Ascending aorta (tissue), 2 donors: ENCODE measurements around the gene DHRS1. TPM values are rescaled to one million over a fixed set of nuclear protein-coding genes. Genes with fewer than 3 reads are reported as not detected.
A peak's percentile ranks its signal among the peaks of the same experiment; 100 is the strongest.

Source experiments
- DNase-seq, 2 donors: peaks; one replicate each; pipeline ENCODE4 v3.0.0-alpha.2; 2019; ENCODE audit warnings: low spot score in 2 of 2
- H3K27ac ChIP-seq, 2 donors: fragments of 200-600 bp; sonication (generic); one replicate each; pipeline ENCODE4 v1.5.1; 2016 to 2017; ENCODE audit warnings: mild to moderate bottlenecking in 1 of 2
- H3K27me3 ChIP-seq: fragments of 200-600 bp; sonication (generic); one replicate; pipeline ENCODE4 v1.5.1; 2017
- H3K36me3 ChIP-seq, 2 donors: fragments of 200-600 bp; sonication (generic); one replicate each; pipeline ENCODE4 v1.5.1; 2016
- H3K4me1 ChIP-seq, 2 donors: fragments of 200-600 bp; sonication (generic); one replicate each; pipeline ENCODE4 v1.5.1; 2016 to 2017; ENCODE audit warnings: mild to moderate bottlenecking in 1 of 2
- H3K4me3 ChIP-seq, 2 donors: fragments of 200-600 bp; sonication (generic); one replicate each; pipeline ENCODE4 v1.5.1; 2016 to 2017; ENCODE audit warnings: mild to moderate bottlenecking in 1 of 2
- H3K9me3 ChIP-seq, 2 donors: fragments of 200-600 bp; sonication (generic); one replicate each; pipeline ENCODE4 v1.5.1; 2016
- intact Hi-C: fragments of 100-400 bp; cut with DNase I; formaldehyde crosslinking; loops from one replicate; pipeline ENCODE4 v1.15.1; 2023
- total RNA-seq: library from RNA; depleted of rRNA; stranded (reverse); fragments of >200 nt; gene quantifications from one replicate; pipeline ENCODE4 v1.1.0, GENCODE V29; 2016
- TF ChIP-seq, protein P1 (sequence below), 3 experiments: fragments of 200-600 bp in 2 of 3; fragments of 450-650 bp in 1 of 3; sonication (generic) in 2 of 3; IDR thresholded peaks; one replicate each; pipeline ENCODE4 v1.5.1; 2016 to 2019; ENCODE audit warnings: antibody characterized with exemption in 3 of 3, mild to moderate bottlenecking in 1 of 3, moderate library complexity in 1 of 3

DHRS1 gene
- total RNA-seq, 1 donor from 2014 or later = 100 TPM

DNA sequence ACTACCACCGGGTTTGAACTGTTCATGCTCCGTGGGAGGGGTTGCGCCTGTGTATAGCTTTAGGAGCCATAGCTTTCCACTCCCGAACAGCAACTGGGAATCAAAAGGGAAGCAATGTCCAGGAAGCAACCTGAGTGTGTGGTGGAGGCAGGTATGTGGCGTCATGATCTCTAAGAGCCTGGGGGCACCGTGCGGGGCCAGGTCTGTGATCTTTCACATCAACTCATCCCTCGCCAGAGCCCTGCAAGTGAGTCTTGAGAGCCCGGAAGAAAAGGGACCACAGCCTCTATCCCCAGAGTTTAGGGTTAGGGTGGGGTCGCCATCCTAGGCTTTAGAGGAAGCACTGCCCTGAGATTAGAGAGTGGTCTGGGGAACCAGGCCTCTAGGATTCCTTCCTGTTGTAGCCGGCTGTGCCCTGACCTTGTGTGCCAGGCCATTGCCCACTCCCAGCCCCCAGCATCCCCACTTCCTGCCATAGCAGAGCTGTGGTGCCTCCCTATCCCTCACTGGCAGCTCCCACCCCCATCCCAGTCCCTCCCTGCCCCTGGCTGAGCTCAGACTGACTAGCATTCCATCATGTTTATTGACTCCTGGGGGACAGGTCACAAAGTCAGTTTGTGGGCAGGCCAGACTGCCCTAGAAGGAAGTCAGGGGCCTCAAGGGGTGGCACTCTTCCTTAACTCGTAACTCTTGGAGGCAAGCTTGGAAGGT lies 36.0 kb upstream of the DHRS1 start:
- DNase-seq = no peak
- TF ChIP-seq, protein P1, sequence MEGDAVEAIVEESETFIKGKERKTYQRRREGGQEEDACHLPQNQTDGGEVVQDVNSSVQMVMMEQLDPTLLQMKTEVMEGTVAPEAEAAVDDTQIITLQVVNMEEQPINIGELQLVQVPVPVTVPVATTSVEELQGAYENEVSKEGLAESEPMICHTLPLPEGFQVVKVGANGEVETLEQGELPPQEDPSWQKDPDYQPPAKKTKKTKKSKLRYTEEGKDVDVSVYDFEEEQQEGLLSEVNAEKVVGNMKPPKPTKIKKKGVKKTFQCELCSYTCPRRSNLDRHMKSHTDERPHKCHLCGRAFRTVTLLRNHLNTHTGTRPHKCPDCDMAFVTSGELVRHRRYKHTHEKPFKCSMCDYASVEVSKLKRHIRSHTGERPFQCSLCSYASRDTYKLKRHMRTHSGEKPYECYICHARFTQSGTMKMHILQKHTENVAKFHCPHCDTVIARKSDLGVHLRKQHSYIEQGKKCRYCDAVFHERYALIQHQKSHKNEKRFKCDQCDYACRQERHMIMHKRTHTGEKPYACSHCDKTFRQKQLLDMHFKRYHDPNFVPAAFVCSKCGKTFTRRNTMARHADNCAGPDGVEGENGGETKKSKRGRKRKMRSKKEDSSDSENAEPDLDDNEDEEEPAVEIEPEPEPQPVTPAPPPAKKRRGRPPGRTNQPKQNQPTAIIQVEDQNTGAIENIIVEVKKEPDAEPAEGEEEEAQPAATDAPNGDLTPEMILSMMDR (IDR thresholded peaks at IDR 0.05) = no peak
- Histone ChIP-seq H3K27me3 (peaks cover 12% of the 10 kb centered on the region), H3K4me1 (peaks cover 7 to 20% of the 10 kb centered on the region in 2 donors), H3K4me3 (no peak overlapping the region), H3K36me3 (no peaks in the 10 kb centered on the region), H3K9me3 (no peaks in the 10 kb centered on the region), H3K27ac (no peak overlapping the region)
- intact Hi-C loops = no loop called here

DNA sequence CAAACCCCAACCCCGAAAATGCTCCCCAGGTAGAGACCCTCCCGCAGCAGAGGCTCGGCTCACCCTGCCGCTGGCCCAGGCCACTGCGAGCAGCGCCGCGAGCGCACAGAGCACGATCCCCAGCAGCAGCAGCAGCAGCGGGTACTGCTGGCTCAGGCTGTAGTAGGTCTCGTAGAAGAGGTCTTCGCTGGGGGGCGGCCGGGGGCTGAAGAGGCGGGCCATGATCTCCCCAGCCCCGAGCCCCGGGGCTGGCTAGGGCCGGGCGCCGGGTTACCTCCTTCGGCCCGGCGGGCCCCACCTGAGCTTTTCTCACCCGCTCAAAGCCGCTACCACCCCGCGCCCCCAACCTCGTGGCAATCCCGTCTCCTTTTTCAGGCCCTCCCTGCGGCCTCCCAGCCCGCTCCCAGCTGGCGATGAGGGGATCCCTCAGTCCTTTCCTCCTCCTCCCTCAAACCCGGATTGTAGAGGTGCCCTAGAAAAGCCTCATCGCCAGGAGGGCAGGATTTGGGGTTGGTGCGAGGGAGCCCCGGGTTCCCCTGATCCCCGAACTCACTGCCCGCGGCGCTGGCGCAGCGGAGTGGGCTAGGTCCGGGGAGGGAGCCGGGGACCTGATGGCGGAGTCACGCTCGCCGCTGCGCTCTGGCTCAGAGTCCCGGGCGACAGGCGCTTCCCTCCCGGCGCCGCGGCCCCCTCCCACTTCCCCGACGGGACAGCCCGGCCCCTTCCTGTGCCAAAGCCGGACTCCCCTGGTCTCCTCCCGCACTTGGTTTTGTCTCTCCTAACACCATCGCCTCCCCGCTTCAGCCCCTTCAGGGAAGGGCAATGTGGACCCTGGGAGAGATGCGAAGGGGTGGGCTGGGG lies 35.1 kb upstream of the DHRS1 start, which contains the start of gene ADCY4:
Gene ADCY4 (minus strand): TSS at position 641 of the 861 bp plus-strand sequence. CDS start 419 bp downstream, at position 222.
- Histone ChIP-seq H3K4me1 (peaks cover 7 to 20% of the 10 kb centered on the region in 2 donors), H3K27me3 (peaks cover 12% of the 10 kb centered on the region), H3K36me3 (no peaks in the 10 kb centered on the region), H3K27ac (peak within 1 kb of the TSS in 1 of 2 donors; percentile 54), H3K9me3 (no peaks in the 10 kb centered on the region), H3K4me3 (peak within 1 kb of the TSS; percentile 52 to 53)
- no peak for DNase-seq
- TF ChIP-seq, protein P1 (IDR thresholded peaks at IDR 0.05) = no peak
- intact Hi-C loops = no loop called here

DNA sequence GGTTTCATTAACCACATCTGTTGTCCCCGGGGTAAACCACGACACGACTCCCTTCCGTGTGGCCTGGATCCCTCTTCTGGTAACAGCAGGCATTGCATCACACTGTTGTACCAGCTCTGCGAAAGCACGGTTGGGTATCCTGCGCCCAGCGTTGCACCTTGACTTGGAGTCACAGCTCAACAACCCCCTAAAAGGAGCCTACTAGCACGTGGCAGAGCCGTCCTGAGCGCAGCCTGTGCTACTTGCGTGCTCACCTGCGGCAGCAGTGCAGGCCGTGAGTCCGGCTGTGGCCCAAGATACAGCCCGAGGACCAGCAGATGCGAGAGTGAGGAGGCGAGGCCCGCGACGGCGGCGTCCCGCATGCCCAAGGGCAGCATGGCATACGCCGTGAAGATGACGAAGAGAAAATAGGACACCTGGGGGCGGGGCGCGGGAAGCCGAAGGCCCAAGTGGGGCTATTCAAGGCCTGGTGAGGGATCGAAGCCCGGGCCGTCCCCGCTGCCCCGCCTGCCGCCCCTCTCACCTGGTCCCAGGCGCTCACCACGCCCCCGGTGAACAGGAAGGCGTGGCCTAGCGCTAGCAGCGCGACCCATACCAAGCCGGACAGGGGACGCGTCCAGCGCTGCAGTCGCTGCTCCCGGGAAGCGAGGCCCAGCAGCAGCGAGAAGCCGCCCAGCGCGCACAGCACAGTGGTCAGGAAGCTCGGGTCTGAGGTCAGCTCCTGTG lies 32.9 kb upstream of the DHRS1 start:
- peaks cover 12% of the 10 kb centered on the region for H3K27me3 ChIP-seq
- no peaks in the 10 kb centered on the region for H3K36me3 ChIP-seq
- H3K4me3 ChIP-seq = peak overlapping the region; percentile 42 to 53
- TF ChIP-seq, protein P1 (IDR thresholded peaks at IDR 0.05) = peak; percentile 61 to 77 (median 74)
- intact Hi-C loops = loop anchor here (1.0 to 2.0 kb wide), 2 partner anchors 34 to 89 kb away; no protein-coding TSS in a partner anchor
- H3K4me1 ChIP-seq = peaks cover 7 to 20% of the 10 kb centered on the region in 2 donors
- H3K9me3 ChIP-seq = no peaks in the 10 kb centered on the region
- H3K27ac ChIP-seq = no peak overlapping the region
- peak in 1 of 2 donors; percentile 86 for DNase-seq

DNA sequence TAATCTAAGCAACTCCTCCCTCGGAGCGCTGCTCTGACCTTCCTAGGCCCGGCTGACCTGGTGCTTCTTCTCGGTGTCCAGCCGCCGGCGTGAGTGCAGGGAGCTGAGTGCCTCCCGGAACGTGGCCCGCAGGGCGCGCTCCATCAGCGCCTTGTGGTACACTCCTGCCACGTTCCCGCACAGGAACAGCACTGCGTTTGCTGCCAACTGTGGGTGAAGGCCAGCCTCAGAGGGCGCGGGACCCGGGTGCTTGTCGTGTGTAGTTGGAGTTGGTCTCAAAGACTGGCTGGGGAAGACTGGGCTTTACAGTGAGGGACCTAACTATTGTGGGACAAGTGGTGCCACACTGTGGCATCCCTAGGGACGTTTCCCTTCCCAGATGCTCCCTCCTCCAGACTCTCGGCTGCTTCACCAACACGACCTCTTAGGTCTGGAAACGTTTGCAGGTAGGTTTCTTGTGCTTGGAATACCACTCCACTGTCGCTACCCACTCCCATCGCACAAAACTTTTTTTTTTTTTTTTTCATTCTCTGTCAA lies 32.2 kb upstream of the DHRS1 start:
- intact Hi-C loops = loop anchor here (1.0 to 2.0 kb wide), 2 partner anchors 35 to 88 kb away; no protein-coding TSS in a partner anchor
- no peak for DNase-seq
- H3K27me3 ChIP-seq = peaks cover 12% of the 10 kb centered on the region

More for the DNA sequence above, 32.2 kb upstream of the DHRS1 start:
- TF ChIP-seq, protein P1 (IDR thresholded peaks at IDR 0.05) = no peak
- H3K27ac ChIP-seq = no peak overlapping the region
- no peaks in the 10 kb centered on the region for H3K36me3 ChIP-seq
- H3K4me3 ChIP-seq = peak overlapping the region in 1 of 2 donors; percentile 42
- H3K4me1 ChIP-seq = peaks cover 7 to 20% of the 10 kb centered on the region in 2 donors
- H3K9me3 ChIP-seq = no peaks in the 10 kb centered on the region
